ENCODE results near the gene SLC35F6. TPM values are rescaled to one million over a fixed set of nuclear protein-coding genes. Genes with fewer than 3 reads are reported as not detected.

The SLC35F6 gene
- total RNA-seq, 2 experiments from 2014 or later = 4.2 to 4.6 TPM

DNA sequence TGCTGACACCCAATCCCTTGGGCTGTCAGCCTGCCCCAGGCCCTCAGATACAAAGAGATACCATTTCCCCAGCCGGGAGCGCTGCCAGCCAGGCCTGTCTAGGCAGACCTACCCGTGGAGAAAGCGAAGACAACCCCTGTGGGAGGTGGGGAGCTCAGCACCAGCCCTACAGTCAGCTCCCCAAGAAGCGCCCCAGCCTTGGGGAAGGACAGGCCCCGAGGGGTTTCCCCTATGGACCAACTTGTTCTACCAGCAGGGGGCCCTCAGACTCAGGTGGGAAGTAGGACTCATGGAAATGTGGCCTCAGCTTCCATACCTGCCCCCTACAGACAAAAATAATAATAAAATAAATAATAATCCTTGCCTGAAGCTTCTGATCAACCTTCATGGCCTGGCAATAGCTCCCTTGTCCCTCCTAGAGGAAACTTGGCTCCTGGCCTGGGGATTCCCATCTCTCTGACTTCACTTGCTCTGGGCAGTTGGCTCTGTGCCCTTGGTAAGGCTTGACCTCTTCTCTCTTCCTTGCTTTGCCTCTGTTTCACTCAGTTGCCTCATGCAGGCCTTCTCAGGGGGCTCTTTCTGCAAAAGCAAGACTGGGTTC, 7.0 kb downstream of the SLC35F6 start:
- H3K4me3 Mint-ChIP-seq = no peak overlapping the region
- no peak overlapping the region for H3K27ac Mint-ChIP-seq
- H3K9me3 Mint-ChIP-seq = no peaks in the 10 kb centered on the region
- ATAC-seq (peak; percentile 45), DNase-seq (peak; percentile 61)
- ChIA-PET CTCF (interaction anchor here (1.1 to 1.7 kb wide), 5 partner anchors 11 to 172 kb away, joined by 3 to 7 read pairs (median 4); partner anchors contain the start of gene CENPA), POLR2A (interaction anchor here (1.2 kb wide), 1 partner anchor 16 kb away, joined by 4 read pairs; no protein-coding TSS in a partner anchor)
- TF ChIP-seq, protein P1, sequence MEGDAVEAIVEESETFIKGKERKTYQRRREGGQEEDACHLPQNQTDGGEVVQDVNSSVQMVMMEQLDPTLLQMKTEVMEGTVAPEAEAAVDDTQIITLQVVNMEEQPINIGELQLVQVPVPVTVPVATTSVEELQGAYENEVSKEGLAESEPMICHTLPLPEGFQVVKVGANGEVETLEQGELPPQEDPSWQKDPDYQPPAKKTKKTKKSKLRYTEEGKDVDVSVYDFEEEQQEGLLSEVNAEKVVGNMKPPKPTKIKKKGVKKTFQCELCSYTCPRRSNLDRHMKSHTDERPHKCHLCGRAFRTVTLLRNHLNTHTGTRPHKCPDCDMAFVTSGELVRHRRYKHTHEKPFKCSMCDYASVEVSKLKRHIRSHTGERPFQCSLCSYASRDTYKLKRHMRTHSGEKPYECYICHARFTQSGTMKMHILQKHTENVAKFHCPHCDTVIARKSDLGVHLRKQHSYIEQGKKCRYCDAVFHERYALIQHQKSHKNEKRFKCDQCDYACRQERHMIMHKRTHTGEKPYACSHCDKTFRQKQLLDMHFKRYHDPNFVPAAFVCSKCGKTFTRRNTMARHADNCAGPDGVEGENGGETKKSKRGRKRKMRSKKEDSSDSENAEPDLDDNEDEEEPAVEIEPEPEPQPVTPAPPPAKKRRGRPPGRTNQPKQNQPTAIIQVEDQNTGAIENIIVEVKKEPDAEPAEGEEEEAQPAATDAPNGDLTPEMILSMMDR (IDR thresholded peaks at IDR 0.05) = peak; percentile 44
- peaks cover 4% of the 10 kb centered on the region for H3K36me3 Mint-ChIP-seq (ENCODE audit: low read depth)
- no peaks in the 10 kb centered on the region for H3K27me3 Mint-ChIP-seq
- H3K4me1 Mint-ChIP-seq (ENCODE audit: low read depth) = peaks cover 50% of the 10 kb centered on the region
- intact Hi-C loops (cut with micrococcal nuclease) = no loop called here

DNA sequence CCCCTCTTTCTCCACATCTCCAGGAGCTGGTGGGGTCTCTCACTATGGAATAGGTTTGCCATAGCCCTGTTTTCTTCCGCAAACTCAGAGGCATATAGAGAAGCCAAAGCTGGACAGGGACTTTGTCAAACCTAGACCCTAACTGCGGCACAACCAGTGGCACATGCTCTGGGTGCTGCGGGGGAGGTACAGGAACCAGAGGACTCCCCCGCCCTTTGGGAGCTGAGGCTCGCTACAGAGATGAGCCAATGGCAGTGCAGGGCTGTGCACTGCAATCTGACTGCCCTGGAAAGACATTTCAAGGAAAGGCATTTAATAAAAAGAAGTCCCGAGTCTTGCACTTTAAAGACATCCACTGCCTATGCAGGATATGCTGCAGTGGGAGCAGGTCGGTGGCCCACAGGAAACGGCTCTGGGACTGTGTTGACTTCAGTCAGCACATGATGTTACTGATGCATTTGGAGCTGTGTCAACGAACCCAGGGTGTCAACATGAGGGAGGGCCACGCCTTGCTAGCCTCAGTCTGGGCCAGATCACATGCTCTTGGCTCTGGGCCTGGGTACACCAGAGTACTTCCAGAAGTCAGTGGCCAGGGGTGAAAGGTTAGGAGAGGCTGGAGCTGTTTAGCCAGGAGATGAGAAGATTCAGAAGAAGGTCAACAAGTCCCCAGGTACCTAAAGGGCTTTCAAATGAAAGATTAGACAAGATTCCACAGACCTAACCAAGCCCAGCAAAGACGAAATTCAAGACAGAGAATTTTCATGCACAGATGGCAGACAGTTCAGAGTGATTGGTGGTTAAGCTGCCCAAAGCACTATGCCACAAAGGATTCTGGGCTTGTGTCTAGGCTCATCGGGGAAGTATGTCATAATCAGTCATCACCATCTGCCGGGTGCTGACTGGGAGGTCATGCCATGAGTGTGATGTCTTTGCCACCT, 8.2 kb downstream of the SLC35F6 start:
- ATAC-seq (peak; percentile 66), DNase-seq (peak; percentile 54)
- TF ChIP-seq, protein P1 (IDR thresholded peaks at IDR 0.05) = no peak
- peaks cover 40% of the 10 kb centered on the region for H3K4me1 Mint-ChIP-seq (ENCODE audit: low read depth)
- peaks cover 14% of the 10 kb centered on the region for H3K36me3 Mint-ChIP-seq (ENCODE audit: low read depth)
- no peaks in the 10 kb centered on the region for H3K27me3 Mint-ChIP-seq
- H3K27ac Mint-ChIP-seq = peak overlapping the region; percentile 83
- no peak overlapping the region for H3K4me3 Mint-ChIP-seq
- intact Hi-C loops (cut with micrococcal nuclease) = no loop called here
- no peaks in the 10 kb centered on the region for H3K9me3 Mint-ChIP-seq
- ChIA-PET POLR2A (no interaction called here), CTCF (interaction anchor here (0.7 to 1.7 kb wide), 4 partner anchors 9 to 73 kb away, joined by 3 to 7 read pairs (median 4); partner anchors contain the start of gene CENPA)

DNA sequence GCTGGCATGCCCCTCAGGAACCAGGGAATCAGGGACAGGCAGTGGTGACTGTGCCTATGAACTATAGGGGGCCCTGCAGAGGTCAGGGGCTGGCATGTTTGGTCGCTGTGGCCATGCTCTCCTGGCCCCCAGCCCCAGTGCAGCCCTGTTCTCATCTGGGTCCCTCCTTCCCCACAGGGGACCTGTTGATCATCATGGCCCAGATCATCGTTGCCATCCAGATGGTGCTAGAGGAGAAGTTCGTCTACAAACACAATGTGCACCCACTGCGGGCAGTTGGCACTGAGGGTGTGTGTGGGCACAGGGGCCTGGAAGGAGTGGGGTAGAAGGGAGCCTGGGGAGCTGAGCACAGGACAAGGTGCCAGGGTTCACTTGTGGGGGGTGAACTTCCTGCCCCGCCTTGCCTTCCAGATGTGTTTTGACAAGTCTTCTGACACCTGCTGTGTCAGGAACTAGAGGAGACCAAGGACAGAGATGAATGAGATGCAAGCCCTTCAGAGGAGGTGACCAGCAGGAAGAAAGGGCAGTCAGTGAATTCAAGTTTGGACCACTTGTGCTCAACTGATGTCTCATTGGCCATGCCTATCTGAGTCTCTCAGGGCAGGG, 12.2 kb downstream of the SLC35F6 start:
- H3K4me3 Mint-ChIP-seq = no peak overlapping the region
- intact Hi-C loops (cut with micrococcal nuclease) = no loop called here
- TF ChIP-seq, protein P1 (IDR thresholded peaks at IDR 0.05) = no peak
- CTCF ChIA-PET = no interaction called here
- DNase-seq (no peak), ATAC-seq (no peak)
- peaks cover 27% of the 10 kb centered on the region for H3K36me3 Mint-ChIP-seq (ENCODE audit: low read depth)
- peaks cover 22% of the 10 kb centered on the region for H3K4me1 Mint-ChIP-seq (ENCODE audit: low read depth)
- POLR2A ChIA-PET = no interaction called here
- no peaks in the 10 kb centered on the region for H3K27me3 Mint-ChIP-seq
- H3K9me3 Mint-ChIP-seq = no peaks in the 10 kb centered on the region
- peak overlapping the region; percentile 46 for H3K27ac Mint-ChIP-seq

DNA sequence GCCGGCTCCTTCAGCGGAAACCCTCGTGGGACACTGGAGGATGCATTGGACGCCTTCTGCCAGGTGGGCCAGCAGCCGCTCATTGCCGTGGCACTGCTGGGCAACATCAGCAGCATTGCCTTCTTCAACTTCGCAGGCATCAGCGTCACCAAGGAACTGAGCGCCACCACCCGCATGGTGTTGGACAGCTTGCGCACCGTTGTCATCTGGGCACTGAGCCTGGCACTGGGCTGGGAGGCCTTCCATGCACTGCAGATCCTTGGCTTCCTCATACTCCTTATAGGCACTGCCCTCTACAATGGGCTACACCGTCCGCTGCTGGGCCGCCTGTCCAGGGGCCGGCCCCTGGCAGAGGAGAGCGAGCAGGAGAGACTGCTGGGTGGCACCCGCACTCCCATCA, 14.0 kb downstream of the SLC35F6 start:
- intact Hi-C loops (cut with micrococcal nuclease) = no loop called here
- Mint-ChIP-seq H3K4me3 (no peak overlapping the region), H3K4me1 (ENCODE audit: low read depth) (peaks cover 5% of the 10 kb centered on the region), H3K9me3 (no peaks in the 10 kb centered on the region), H3K27me3 (no peaks in the 10 kb centered on the region), H3K27ac (no peak overlapping the region), H3K36me3 (ENCODE audit: low read depth) (peaks cover 24% of the 10 kb centered on the region)
- no peak for ATAC-seq
- DNase-seq = no peak
- ChIA-PET CTCF (no interaction called here), POLR2A (no interaction called here)
- TF ChIP-seq, protein P1 (IDR thresholded peaks at IDR 0.05) = no peak
